ENCODE results near the gene RFTN1. TPM values are rescaled to one million over a fixed set of nuclear protein-coding genes. Genes with fewer than 3 reads are reported as not detected.

Gene RFTN1
- total and polyA plus RNA-seq, 7 donors = 10.9 to 26.4 (median 22.2) TPM

DNA sequence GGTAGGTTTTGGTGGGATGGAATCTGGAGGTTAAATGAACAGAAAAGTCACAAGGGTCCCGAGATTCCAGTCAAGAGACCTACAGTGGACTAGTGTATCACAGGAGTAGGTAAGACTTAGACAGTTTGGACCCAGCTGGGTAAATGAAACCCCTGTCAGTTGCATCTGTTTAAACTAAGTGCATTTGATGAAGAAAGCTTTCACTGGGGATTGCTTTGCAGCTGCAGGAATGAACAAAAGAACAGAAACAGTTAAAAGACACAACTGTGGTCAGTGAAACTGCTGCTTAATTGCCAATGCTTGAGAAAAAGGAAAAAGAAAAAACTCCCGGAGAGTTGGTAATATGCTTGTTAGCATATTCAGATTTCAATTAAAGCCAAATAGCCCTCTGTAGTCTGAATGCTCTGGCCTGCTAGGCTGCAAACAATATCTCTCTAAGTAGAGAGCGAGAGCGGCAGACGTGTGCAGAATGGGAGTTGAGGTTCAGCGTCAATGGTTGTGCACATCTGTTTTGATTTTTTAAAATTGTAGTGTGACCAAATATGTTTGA, 211.3 kb downstream of the RFTN1 start:
- no peaks in the 10 kb centered on the region for H3K27me3 ChIP-seq
- intact Hi-C loops (cut with DNase I) = no loop called here
- no peak for DNase-seq
- no peak overlapping the region for H3K4me3 ChIP-seq
- H3K36me3 ChIP-seq = peaks cover 0 to 46% (median 7%) of the 10 kb centered on the region in 4 donors
- 68 to 89% methylated on average over 6 of the region's 6 CpGs for WGBS, 2 donors
- no peak overlapping the region for H3K27ac ChIP-seq
- TF ChIP-seq EP300 (IDR thresholded peaks at IDR 0.05) (no peak), POLR2AphosphoS5 (IDR thresholded peaks at IDR 0.05) (no peak), POLR2A (IDR thresholded peaks at IDR 0.05) (no peak)
- TF ChIP-seq, protein P1, sequence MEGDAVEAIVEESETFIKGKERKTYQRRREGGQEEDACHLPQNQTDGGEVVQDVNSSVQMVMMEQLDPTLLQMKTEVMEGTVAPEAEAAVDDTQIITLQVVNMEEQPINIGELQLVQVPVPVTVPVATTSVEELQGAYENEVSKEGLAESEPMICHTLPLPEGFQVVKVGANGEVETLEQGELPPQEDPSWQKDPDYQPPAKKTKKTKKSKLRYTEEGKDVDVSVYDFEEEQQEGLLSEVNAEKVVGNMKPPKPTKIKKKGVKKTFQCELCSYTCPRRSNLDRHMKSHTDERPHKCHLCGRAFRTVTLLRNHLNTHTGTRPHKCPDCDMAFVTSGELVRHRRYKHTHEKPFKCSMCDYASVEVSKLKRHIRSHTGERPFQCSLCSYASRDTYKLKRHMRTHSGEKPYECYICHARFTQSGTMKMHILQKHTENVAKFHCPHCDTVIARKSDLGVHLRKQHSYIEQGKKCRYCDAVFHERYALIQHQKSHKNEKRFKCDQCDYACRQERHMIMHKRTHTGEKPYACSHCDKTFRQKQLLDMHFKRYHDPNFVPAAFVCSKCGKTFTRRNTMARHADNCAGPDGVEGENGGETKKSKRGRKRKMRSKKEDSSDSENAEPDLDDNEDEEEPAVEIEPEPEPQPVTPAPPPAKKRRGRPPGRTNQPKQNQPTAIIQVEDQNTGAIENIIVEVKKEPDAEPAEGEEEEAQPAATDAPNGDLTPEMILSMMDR (IDR thresholded peaks at IDR 0.05) = no peak
- H3K4me1 ChIP-seq = peaks cover 0 to 14% (median 12%) of the 10 kb centered on the region in 4 donors
- no peaks in the 10 kb centered on the region for H3K9me3 ChIP-seq

DNA sequence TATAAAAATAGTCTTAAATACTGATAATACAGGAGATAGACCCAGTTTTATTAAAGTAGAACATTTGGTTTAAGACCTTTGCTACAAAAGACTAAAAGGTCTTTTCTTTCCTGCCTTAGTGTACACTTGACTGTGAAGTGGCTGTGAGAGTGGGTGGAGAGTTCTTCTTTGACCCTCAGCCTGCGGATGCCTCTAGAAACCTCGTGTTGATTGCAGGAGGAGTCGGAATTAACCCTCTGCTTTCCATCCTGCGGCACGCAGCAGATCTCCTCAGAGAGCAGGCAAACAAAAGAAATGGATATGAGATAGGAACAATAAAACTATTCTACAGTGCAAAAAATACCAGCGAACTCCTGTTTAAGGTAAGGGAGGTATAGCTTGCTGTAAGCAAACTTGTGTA, 212.0 kb downstream of the RFTN1 start:
- Histone ChIP-seq H3K9me3 (no peaks in the 10 kb centered on the region), H3K36me3 (peaks cover 0 to 48% (median 7%) of the 10 kb centered on the region in 4 donors), H3K27me3 (no peaks in the 10 kb centered on the region), H3K4me1 (peaks cover 0 to 14% (median 12%) of the 10 kb centered on the region in 4 donors), H3K4me3 (no peak overlapping the region), H3K27ac (no peak overlapping the region)
- no peak for DNase-seq
- TF ChIP-seq POLR2AphosphoS5 (IDR thresholded peaks at IDR 0.05) (no peak), EP300 (IDR thresholded peaks at IDR 0.05) (no peak), POLR2A (IDR thresholded peaks at IDR 0.05) (no peak)
- TF ChIP-seq, protein P1 (IDR thresholded peaks at IDR 0.05) = no peak
- WGBS, 2 donors = 52 to 69% methylated on average over 6 of the region's 6 CpGs
- intact Hi-C loops (cut with DNase I) = no loop called here

DNA sequence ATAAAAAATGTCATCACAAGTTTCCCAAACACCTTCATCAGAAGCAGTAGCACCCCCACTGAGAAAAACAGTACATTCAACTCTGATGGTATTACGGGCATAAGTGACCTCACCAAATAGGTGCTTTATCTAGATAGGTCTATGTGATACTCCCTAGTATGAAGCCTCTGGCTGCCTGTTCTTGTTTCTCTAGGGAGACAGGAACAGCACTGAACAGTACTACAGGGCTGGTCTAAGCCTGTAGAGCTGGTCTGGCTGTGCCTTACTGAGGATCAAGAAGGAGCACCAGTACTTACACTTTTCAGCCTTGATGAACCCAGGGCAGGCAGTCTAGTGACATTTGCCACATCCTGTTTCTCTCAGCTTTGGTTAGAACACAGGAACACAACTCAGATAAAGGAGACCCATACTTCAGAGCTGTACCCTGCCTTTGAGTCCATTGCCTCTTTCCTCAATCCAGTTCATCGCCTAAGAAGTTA, 212.6 kb downstream of the RFTN1 start:
- Histone ChIP-seq H3K36me3 (peaks cover 0 to 49% (median 7%) of the 10 kb centered on the region in 4 donors), H3K27ac (no peak overlapping the region), H3K4me3 (no peak overlapping the region), H3K27me3 (no peaks in the 10 kb centered on the region), H3K4me1 (peaks cover 0 to 14% (median 12%) of the 10 kb centered on the region in 4 donors), H3K9me3 (no peaks in the 10 kb centered on the region)
- intact Hi-C loops (cut with DNase I) = no loop called here
- DNase-seq = no peak
- 68 to 89% methylated on average over 2 of the region's 2 CpGs for WGBS, 2 donors
- TF ChIP-seq POLR2A (IDR thresholded peaks at IDR 0.05) = no peak
- no peak for TF ChIP-seq EP300 (IDR thresholded peaks at IDR 0.05)
- no peak for TF ChIP-seq POLR2AphosphoS5 (IDR thresholded peaks at IDR 0.05)
- TF ChIP-seq, protein P1 (IDR thresholded peaks at IDR 0.05) = no peak

DNA sequence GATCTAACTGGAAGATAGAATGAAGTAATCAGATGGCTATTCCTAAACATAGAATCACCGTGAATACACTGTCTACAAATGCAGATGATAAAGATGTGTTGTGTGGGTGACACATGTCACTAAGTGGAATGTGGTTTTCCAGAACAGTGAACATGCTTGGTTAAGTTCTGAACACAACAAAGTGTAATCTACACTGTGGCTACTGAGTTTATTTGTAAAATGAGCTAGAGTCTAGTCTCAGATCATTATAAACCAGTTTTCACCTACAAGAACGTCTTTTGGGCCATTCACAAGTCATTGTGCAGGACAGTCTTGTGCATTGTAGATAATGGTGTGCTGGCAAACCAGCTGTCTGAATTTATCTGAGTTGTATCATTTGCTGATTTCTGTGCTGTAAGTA, 213.2 kb downstream of the RFTN1 start:
- H3K27me3 ChIP-seq = no peaks in the 10 kb centered on the region
- 53 to 83% methylated on average over 2 of the region's 2 CpGs for WGBS, 2 donors
- intact Hi-C loops (cut with DNase I) = no loop called here
- no peak for DNase-seq
- H3K36me3 ChIP-seq = peaks cover 0 to 54% (median 10%) of the 10 kb centered on the region in 4 donors
- no peak for TF ChIP-seq EP300 (IDR thresholded peaks at IDR 0.05)
- TF ChIP-seq POLR2A (IDR thresholded peaks at IDR 0.05) = no peak
- H3K27ac ChIP-seq = no peak overlapping the region
- H3K4me3 ChIP-seq = no peak overlapping the region
- H3K4me1 ChIP-seq = peaks cover 0 to 14% (median 12%) of the 10 kb centered on the region in 4 donors
- no peaks in the 10 kb centered on the region for H3K9me3 ChIP-seq

DNA sequence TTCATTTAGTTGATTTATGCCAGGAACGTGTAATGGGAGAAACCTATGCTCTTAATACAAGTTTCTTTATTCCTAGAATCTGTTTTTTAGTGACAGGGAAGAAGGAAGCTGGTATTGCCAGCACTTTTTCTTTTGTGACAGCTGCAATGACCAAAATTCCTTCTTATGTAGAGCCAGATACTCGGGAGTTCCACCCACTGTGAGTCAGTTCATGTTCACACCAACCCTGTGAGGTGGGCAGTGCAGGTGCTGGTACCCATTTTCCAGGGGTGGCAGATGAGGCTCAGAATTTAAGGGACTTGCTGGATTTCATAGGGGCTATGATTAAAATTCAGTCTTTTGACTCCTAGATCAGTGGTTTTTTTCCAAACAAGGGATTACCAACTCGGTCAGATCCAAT, 213.8 kb downstream of the RFTN1 start:
- 84 to 85% methylated on average over 3 of the region's 3 CpGs for WGBS, 2 donors
- intact Hi-C loops (cut with DNase I) = loop anchor here (10.0 kb wide), 1 partner anchor 215 kb away; the partner anchor contains the start of gene RFTN1
- peaks cover 0 to 14% (median 12%) of the 10 kb centered on the region in 4 donors for H3K4me1 ChIP-seq
- H3K27me3 ChIP-seq = no peaks in the 10 kb centered on the region
- H3K9me3 ChIP-seq = no peaks in the 10 kb centered on the region
- DNase-seq = no peak
- TF ChIP-seq EP300 (IDR thresholded peaks at IDR 0.05) = no peak
- TF ChIP-seq POLR2AphosphoS5 (IDR thresholded peaks at IDR 0.05) = no peak
- TF ChIP-seq, protein P1 (IDR thresholded peaks at IDR 0.05) = no peak
- no peak for TF ChIP-seq POLR2A (IDR thresholded peaks at IDR 0.05)
- no peak overlapping the region for H3K4me3 ChIP-seq
- peaks cover 0 to 49% (median 12%) of the 10 kb centered on the region in 4 donors for H3K36me3 ChIP-seq
- H3K27ac ChIP-seq = no peak overlapping the region

Data from sigmoid colon (tissue), 7 donors.